H1 (cell line): Measurements from ENCODE around the gene CUBN. TPM values are rescaled to one million over a fixed set of nuclear protein-coding genes. Genes with fewer than 3 reads are reported as not detected.

ENCODE experiments used
- CTCF ChIA-PET: fragments of 300-600 bp; sonication (Branson Sonifier 250); formaldehyde crosslinking; loops from one replicate; lab custom pipeline; 2021; ENCODE audit not compliant: partially characterized antibody; lab: Charles Lee
- POLR2A ChIA-PET: fragments of 300-600 bp; sonication (Branson Sonifier 250); formaldehyde crosslinking; loops from one replicate; lab custom pipeline; 2021; ENCODE audit warnings: inconsistent platforms; ENCODE audit not compliant: partially characterized antibody; lab: Charles Lee
- DNase-seq, 2 experiments: peaks; one replicate each; pipeline versions ENCODE4 v3.0.0 to v3.0.0-alpha.2; 2010 to 2022; ENCODE audit warnings: low spot score in 2 of 2, low read depth in 1 of 2, mixed read lengths in 1 of 2
- FAIRE-seq: peaks from 2 replicates; lab custom pipeline; 2011; peaks lifted over from hg19 to GRCh38; lab: Jason Lieb, UNC
- H2AFZ ChIP-seq: 2 replicates; pipeline ENCODE4 v1.8.1; 2012; ENCODE audit warnings: low read length, inconsistent platforms
- H2AK5ac ChIP-seq: 2 replicates; pipeline ENCODE4 v1.6.1; 2013; ENCODE audit warnings: low read depth, low read length
- H2BK120ac ChIP-seq: replicated peaks from 2 replicates; pipeline ENCODE3; 2013; ENCODE audit warnings: low read depth, low read length, inconsistent platforms
- H2BK12ac ChIP-seq: 2 replicates; pipeline ENCODE4 v1.6.1; 2013; ENCODE audit warnings: low read depth, low read length
- H2BK15ac ChIP-seq: 2 replicates; pipeline ENCODE4 v1.6.1; 2013; ENCODE audit warnings: low read length
- H2BK20ac ChIP-seq: 2 replicates; pipeline ENCODE4 v1.6.1; 2013; ENCODE audit warnings: low read length
- H2BK5ac ChIP-seq: 2 replicates; pipeline ENCODE4 v1.6.1; 2013; ENCODE audit warnings: low read depth, low read length
- H3K14ac ChIP-seq: 2 replicates; pipeline ENCODE4 v1.6.1; 2013; ENCODE audit warnings: inconsistent platforms; ENCODE audit not compliant: insufficient read length
- H3K18ac ChIP-seq: 2 replicates; pipeline ENCODE4 v1.6.1; 2013; ENCODE audit warnings: low read length; ENCODE audit errors: extremely low read depth
- H3K23ac ChIP-seq: 2 replicates; pipeline ENCODE4 v1.6.1; 2013; ENCODE audit warnings: inconsistent platforms; ENCODE audit not compliant: insufficient read length
- H3K23me2 ChIP-seq: 2 replicates; pipeline ENCODE4 v1.6.1; 2013; ENCODE audit warnings: low read depth, low read length
- H3K27ac ChIP-seq: 2 replicates; pipeline ENCODE4 v1.6.1; 2011; ENCODE audit warnings: low read depth, low read length, inconsistent platforms
- H3K27me3 ChIP-seq, 4 experiments: replicated peaks in 1 of 4; 1 replicate in 1 of 4; 2 replicates in 3 of 4; pipeline versions ENCODE4 v1.6.1 to v1.8.1; 2011 to 2013; ENCODE audit warnings: low read length in 3 of 4, mild to moderate bottlenecking in 3 of 4, inconsistent platforms in 2 of 4, mixed read lengths in 2 of 4, moderate library complexity in 1 of 4; ENCODE audit not compliant: control insufficient read depth in 3 of 4, insufficient read depth in 3 of 4; ENCODE audit errors: extremely low read depth in 1 of 4
- H3K36me3 ChIP-seq, 4 experiments: 2 replicates each; pipeline versions ENCODE4 v1.6.1 to v1.8.1; 2011 to 2013; ENCODE audit warnings: mild to moderate bottlenecking in 4 of 4, low read length in 3 of 4, moderate library complexity in 2 of 4, control low read depth in 1 of 4, inconsistent platforms in 1 of 4; ENCODE audit not compliant: insufficient read depth in 4 of 4, control insufficient read depth in 2 of 4
- H3K4ac ChIP-seq: replicated peaks from 2 replicates; pipeline ENCODE3; 2013; ENCODE audit warnings: low read length, low read depth, mixed read lengths, inconsistent platforms; ENCODE audit not compliant: insufficient read length
- H3K4me1 ChIP-seq, 4 experiments: replicated peaks in 1 of 4; 1 replicate in 1 of 4; 2 replicates in 3 of 4; pipeline versions ENCODE4 v1.6.1 to v1.8.1; 2011 to 2013; ENCODE audit warnings: low read length in 3 of 4, inconsistent platforms in 2 of 4, mixed read lengths in 1 of 4; ENCODE audit not compliant: insufficient read depth in 4 of 4, control insufficient read depth in 3 of 4
- H3K4me2 ChIP-seq, 2 experiments: 2 replicates each; pipeline versions ENCODE4 v1.6.1 to v1.8.1; 2011 to 2013; ENCODE audit warnings: low read depth in 2 of 2, low read length in 2 of 2, control low read depth in 1 of 2, inconsistent platforms in 1 of 2, mild to moderate bottlenecking in 1 of 2; ENCODE audit not compliant: insufficient read depth in 1 of 2
- H3K4me3 ChIP-seq, 4 experiments: fragments of 200-600, 300-600 bp in 1 of 4; sonication (generic), shearing (Covaris generic), sonication (Bioruptor Twin) in 1 of 4; 2 replicates each; pipeline versions ENCODE4 v1.5.1 to v1.8.1; 2011 to 2016; ENCODE audit warnings: low read length in 4 of 4, low read depth in 3 of 4, control low read depth in 2 of 4, inconsistent platforms in 2 of 4, mild to moderate bottlenecking in 2 of 4, mixed read lengths in 1 of 4, moderate library complexity in 1 of 4; ENCODE audit not compliant: insufficient read depth in 2 of 4; ENCODE audit errors: extremely low read depth in 1 of 4
- H3K56ac ChIP-seq: replicated peaks from 2 replicates; pipeline ENCODE3; 2013; ENCODE audit warnings: low read depth, mild to moderate bottlenecking, mixed read lengths, low read length, inconsistent platforms; ENCODE audit not compliant: insufficient read length
- H3K79me1 ChIP-seq: 2 replicates; pipeline ENCODE4 v1.6.1; 2013; ENCODE audit warnings: low read depth, low read length, control low read depth
- H3K79me2 ChIP-seq, 2 experiments: 2 replicates each; pipeline versions ENCODE4 v1.6.1 to v1.8.1; 2012 to 2013; ENCODE audit warnings: low read length in 2 of 2, mild to moderate bottlenecking in 2 of 2, inconsistent platforms in 1 of 2; ENCODE audit not compliant: insufficient read depth in 2 of 2, control insufficient read depth in 1 of 2
- H3K9ac ChIP-seq, 4 experiments: replicated peaks in 1 of 4; 1 replicate in 1 of 4; 2 replicates in 3 of 4; pipeline versions ENCODE4 v1.6.1 to v1.8.1; 2011 to 2013; ENCODE audit warnings: low read depth in 3 of 4, low read length in 3 of 4, control low read depth in 2 of 4, mild to moderate bottlenecking in 2 of 4, moderate library complexity in 2 of 4, inconsistent platforms in 1 of 4; ENCODE audit errors: extremely low read depth in 1 of 4
- H3K9me3 ChIP-seq, 2 experiments: 2 replicates each; pipeline versions ENCODE4 v1.6.1 to v1.8.1; 2012 to 2013; ENCODE audit warnings: mild to moderate bottlenecking in 2 of 2, moderate library complexity in 2 of 2, control low read depth in 1 of 2, inconsistent platforms in 1 of 2, low read depth in 1 of 2, low read length in 1 of 2, mixed read lengths in 1 of 2; ENCODE audit not compliant: insufficient read depth in 2 of 2
- H4K20me1 ChIP-seq, 2 experiments: replicated peaks in 1 of 2; 2 replicates each; pipeline versions ENCODE3 to v1.8.1; 2011 to 2013; ENCODE audit warnings: inconsistent platforms in 2 of 2, low read length in 2 of 2, mild to moderate bottlenecking in 1 of 2; ENCODE audit not compliant: insufficient read depth in 2 of 2, control insufficient read depth in 1 of 2
- H4K5ac ChIP-seq: 2 replicates; pipeline ENCODE4 v1.6.1; 2013; ENCODE audit warnings: low read length, low read depth, mixed read lengths, inconsistent platforms; ENCODE audit not compliant: insufficient read length
- H4K8ac ChIP-seq: 2 replicates; pipeline ENCODE4 v1.8.0; 2013; ENCODE audit warnings: mild to moderate bottlenecking, moderate library complexity, low read length, inconsistent platforms; ENCODE audit not compliant: insufficient read depth; ENCODE audit errors: extremely low read depth
- H4K91ac ChIP-seq: replicated peaks from 2 replicates; pipeline ENCODE3; 2013; ENCODE audit warnings: low read length, mixed read lengths, inconsistent platforms; ENCODE audit not compliant: insufficient read length
- RAD21 ChIP-seq, 2 experiments: IDR thresholded peaks in 1 of 2; conservative IDR thresholded peaks in 1 of 2; 2 replicates each; pipeline ENCODE4 v1.6.1; 2011; ENCODE audit warnings: low read depth in 2 of 2, low read length in 2 of 2, improper control_type of control experiment in 1 of 2, inconsistent platforms in 1 of 2, mild to moderate bottlenecking in 1 of 2, moderate library complexity in 1 of 2
- SP1 ChIP-seq: IDR thresholded peaks from 2 replicates; pipeline ENCODE4 v1.6.1; 2011; ENCODE audit warnings: low read depth, low read length
- WGBS, 2 experiments: shearing (Covaris generic) in 1 of 2; methylation state at CpG; one replicate each; pipeline versions ENCODE4 v1.1.6 to v1.1.7; 2013 to 2015; ENCODE audit warnings: low lambda C conversion rate in 2 of 2, mixed read lengths in 2 of 2, inconsistent platforms in 1 of 2, low coverage in 1 of 2, missing lambda C conversion rate in 1 of 2; ENCODE audit not compliant: insufficient replicate concordance in 2 of 2, insufficient coverage in 1 of 2, insufficient read length in 1 of 2; ENCODE audit errors: extremely low coverage in 1 of 2, missing lambda C conversion rate in 1 of 2; 5-methylcytosine and 5-hydroxymethylcytosine counted together
- polyA plus RNA-seq, 7 experiments: library from polyadenylated mRNA; depleted of rRNA in 3 of 7; stranded (reverse) in 5 of 7; unstranded in 2 of 7; fragments of >200 nt in 5 of 7; fragments of 200-250 nt in 2 of 7; gene quantifications; 1 replicate in 5 of 7; 2 replicates in 1 of 7; 4 replicates in 1 of 7; pipeline versions ENCODE4 v1.2.1 to v1.2.3, GENCODE V29; 2011 to 2013; ENCODE audit warnings: missing spikeins in 2 of 7, mixed read lengths in 2 of 7
- total RNA-seq: library from RNA; stranded (reverse); fragmentation: NEBNext Ultra II Directional; extraction: Animal tissue kit (Norgen Biotek cat#: 25700); gene quantifications from 2 replicates; pipeline ENCODE4 v1.2.1, GENCODE V29; 2021

CUBN gene
- total and polyA plus RNA-seq, 2 of the 8 experiments (the other 6 are each of a cell fraction or from before 2014, with no cell fraction given) = 0.04 to 0.08 TPM

- Histone ChIP-seq H3K36me3 (no peaks in the 10 kb centered on the region), H3K9me3 (no peaks in the 10 kb centered on the region), H3K4ac (no peak overlapping the region), H4K20me1 (no peaks in the 10 kb centered on the region), H4K91ac (no peak overlapping the region), H3K18ac (no peak overlapping the region), H3K4me1 (peaks cover 6 to 14% (median 12%) of the 10 kb centered on the region in 4 experiments; a peak in 6 of 7 replicates), H2BK12ac (no peak overlapping the region), H2AFZ (no peak overlapping the region), H3K27ac (no peak overlapping the region), H2BK15ac (no peak overlapping the region), H4K5ac (no peak overlapping the region), H3K9ac (no peak overlapping the region), H3K4me3 (no peak overlapping the region), H3K23ac (no peak overlapping the region), H4K8ac (no peak overlapping the region), H3K4me2 (no peak overlapping the region), H3K56ac (no peak overlapping the region), H2BK20ac (0 out of 2 replicates have a peak overlapping the region, but pooled peaks have one; percentile 10), H3K27me3 (no peaks in the 10 kb centered on the region), H3K23me2 (no peaks in the 10 kb centered on the region), H3K14ac (no peak overlapping the region), H3K79me1 (no peaks in the 10 kb centered on the region), H2BK120ac (no peak overlapping the region), H2BK5ac (no peak overlapping the region), H2AK5ac (no peak overlapping the region), H3K79me2 (no peaks in the 10 kb centered on the region)
- DNase-seq (peak in 1 of 2 experiments; percentile 7), FAIRE-seq (no peak)
- ChIA-PET CTCF (interaction anchor here (0.6 kb wide), 1 partner anchor 49 kb away, joined by 3 read pairs; no protein-coding TSS in a partner anchor), POLR2A (no interaction called here)
- 93% methylated on average over 5 of the region's 5 CpGs; no CpG with 5 or more reads in 1 of the 2 experiments for WGBS, 2 experiments
- TF ChIP-seq SP1 (no peak), RAD21 (IDR thresholded peaks at IDR 0.05 in 1 of 2, conservative IDR thresholded peaks at IDR 0.05 in 1 of 2; ENCODE audit: low read depth in 2 of 2, low read length in 2 of 2) (peak in 1 of 2 experiments; percentile 14; a peak in 1 of 4 replicates)
Observed at GRCh38 chr10:17019696-17020095, 109.9 kb downstream of the CUBN start.
